ENCODE data around the gene TAX1BP3. TPM values are rescaled to one million over a fixed set of nuclear protein-coding genes. Genes with fewer than 3 reads are reported as not detected.
"Not testable (repeated sequence)": the region's sequence is repeated elsewhere in the genome, so short reads cannot be mapped to it uniquely, and the experiment has no call there.

Gene TAX1BP3, protein sequence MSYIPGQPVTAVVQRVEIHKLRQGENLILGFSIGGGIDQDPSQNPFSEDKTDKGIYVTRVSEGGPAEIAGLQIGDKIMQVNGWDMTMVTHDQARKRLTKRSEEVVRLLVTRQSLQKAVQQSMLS
- total RNA-seq = 10 to 100 TPM; 17.2 to 24.7 TPM

DNA sequence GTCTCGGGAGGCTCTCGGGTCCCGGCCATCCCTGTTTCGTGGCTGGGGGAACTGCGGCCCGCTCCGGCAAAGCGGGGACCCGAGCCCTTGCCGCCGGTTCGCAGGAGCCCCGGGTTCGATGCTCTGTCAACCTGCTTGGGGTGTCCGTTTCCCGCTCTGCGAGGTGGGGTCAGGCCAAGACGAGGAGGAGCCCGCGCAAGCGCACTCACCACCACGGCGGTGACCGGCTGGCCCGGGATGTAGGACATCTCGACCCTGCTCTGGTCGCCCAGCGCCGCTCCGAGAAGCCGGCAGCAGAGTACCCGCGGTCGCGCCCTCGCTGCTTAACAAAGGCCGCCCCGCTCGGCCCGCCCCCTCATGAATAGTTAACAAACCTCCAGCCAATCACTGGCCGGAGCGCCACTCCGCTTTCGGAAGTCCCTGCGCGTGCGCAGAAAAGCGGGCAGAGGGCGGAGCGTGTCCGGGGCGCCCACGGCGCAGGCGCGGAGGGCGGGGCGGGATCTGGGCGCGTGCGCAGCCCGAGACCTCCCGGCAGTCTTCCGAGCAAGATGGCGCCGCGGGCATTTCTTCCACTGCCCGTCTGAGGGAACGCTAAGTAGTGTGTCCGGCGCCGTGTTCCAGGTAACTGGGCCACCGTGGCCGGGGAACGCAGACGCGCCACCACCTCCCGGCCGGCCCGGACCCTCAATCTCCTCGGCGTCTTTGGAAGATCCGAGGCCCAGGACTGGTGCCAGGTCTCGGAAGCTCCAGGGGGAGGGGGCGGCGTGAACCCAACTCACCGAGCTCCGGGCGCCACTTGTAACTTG lies at the start of gene TAX1BP3, which contains the start of gene EMC6:
TAX1BP3 (minus strand) TSS at position 300 of the 806 bp plus-strand sequence; CDS start at position 248, 52 bp downstream.
EMC6 (plus strand) TSS at position 534 of the 806 bp plus-strand sequence. CDS start 335 bp downstream, outside the sequence.
- Mint-ChIP-seq H3K27ac (peak within 1 kb of the TSS; percentile 93 to 96), H3K36me3 (peaks cover 7% of the 10 kb centered on the region in 2 donors), H3K9me3 (no peaks in the 10 kb centered on the region)
- DNase-seq (ENCODE audit: low spot score in 2 of 2) (peak; percentile 100), ATAC-seq (peak; percentile 94 to 98)

DNA sequence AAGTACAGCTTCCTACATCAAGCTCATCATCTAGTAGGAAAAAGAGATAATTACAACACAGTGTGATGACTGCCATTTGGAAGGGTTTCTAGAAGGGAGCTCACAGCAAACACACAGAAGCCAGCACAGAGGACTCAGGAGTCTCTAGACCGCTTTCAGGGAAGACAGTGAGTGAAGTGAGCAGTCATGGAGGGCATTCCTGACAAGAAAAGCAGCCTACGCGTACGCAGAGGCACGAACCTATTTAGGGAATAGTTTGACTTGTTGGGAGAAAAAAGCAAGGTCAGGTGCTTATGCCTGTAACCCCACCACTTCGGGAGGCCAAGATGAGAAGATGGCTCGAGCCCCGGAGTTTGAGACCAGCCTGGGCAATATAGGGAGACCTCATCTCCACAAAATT lies 46.9 kb upstream of the TAX1BP3 start:
- no peaks in the 10 kb centered on the region for H3K9me3 Mint-ChIP-seq
- H3K36me3 Mint-ChIP-seq = peaks cover 43 to 65% of the 10 kb centered on the region in 2 donors
- DNase-seq (ENCODE audit: low spot score in 2 of 2) = no peak
- peak overlapping the region in 1 of 2 donors; percentile 31 for H3K27ac Mint-ChIP-seq
- ATAC-seq = no peak

DNA sequence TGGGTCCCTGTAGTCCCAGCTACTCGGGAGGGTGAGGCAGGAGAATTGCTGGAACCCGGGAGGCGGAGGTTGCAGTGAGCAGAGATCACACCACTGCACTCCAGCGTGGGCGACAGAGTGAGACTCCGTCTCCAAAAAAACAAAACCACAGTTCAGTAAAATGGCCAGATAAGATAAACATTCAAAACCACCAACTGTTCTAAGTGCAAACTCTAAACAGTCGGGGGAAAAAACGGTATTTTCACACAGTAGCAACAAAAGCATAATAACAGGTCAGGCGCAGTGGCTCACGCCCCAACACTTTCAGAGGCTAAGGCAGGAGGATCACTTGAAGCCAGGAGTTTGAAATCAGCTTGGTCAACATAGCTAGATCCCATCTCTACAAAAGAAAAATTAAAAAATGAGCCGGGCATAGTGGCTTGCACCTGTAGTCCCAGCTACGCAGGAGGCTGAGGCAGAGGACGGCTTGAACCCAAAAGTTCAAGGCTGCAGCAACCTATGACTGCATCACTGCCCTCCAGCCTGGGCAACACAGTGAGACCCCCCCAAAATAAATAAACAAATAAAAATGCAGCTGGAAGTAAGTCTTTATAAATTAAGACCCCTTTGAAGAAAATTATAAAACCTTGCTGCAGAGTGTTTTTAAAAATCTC lies 44.6 kb upstream of the TAX1BP3 start:
- DNase-seq (ENCODE audit: low spot score in 2 of 2) (no peak), ATAC-seq (peak; percentile 3 to 13)
- H3K36me3 Mint-ChIP-seq = peaks cover 38 to 56% of the 10 kb centered on the region in 2 donors
- peak overlapping the region; percentile 78 to 89 for H3K27ac Mint-ChIP-seq
- no peaks in the 10 kb centered on the region for H3K9me3 Mint-ChIP-seq

DNA sequence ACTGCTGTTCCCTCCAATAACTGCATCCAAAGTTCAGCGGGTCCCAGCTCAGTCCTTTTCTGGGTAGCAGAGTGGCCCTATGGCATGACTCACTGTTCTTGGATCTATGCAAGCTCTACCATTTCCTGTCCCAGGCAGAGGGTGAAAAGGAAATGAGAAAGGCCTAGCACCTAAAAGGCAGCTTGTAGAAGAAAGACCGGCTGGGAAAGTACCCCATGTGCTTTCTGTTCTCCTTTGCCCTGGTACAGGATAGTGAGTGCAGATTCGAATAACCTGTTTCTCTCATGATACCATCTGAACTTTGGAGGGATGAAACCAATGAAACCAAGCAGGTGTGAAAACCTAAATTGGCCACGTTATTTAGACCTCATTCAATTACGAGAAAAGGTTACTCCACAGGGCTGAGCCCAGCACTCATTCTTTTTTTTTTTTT lies 42.6 kb upstream of the TAX1BP3 start:
- DNase-seq (ENCODE audit: low spot score in 2 of 2) (peak; percentile 64 to 81), ATAC-seq (peak; percentile 97 to 98)
- Mint-ChIP-seq H3K36me3 (peaks cover 23 to 41% of the 10 kb centered on the region in 2 donors), H3K9me3 (no peaks in the 10 kb centered on the region), H3K27ac (peak overlapping the region; percentile 78 to 88)

DNA sequence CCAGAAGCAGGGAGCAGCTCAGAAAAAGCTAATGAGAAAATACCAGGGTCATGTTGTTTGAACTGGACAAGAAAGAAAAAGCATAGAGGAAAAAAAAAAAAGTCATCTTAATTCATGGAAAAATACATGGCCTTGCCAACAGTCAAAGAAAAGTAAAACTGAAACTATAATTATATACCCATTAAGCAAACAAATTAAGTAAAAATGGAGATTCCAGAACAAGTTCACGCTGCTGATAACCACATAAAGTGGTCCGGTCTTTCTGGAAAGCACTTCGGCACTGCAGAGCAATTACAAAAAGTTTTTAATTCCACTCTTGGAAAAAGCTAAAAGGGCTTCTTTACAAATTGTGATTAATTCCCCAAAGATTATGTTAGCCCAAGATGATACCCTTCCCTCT lies 40.0 kb upstream of the TAX1BP3 start:
- Mint-ChIP-seq H3K27ac (peak overlapping the region in 1 of 2 donors; percentile 34), H3K36me3 (peaks cover 15 to 31% of the 10 kb centered on the region in 2 donors), H3K9me3 (no peaks in the 10 kb centered on the region)
- DNase-seq (ENCODE audit: low spot score in 2 of 2) (no peak), ATAC-seq (no peak)

DNA sequence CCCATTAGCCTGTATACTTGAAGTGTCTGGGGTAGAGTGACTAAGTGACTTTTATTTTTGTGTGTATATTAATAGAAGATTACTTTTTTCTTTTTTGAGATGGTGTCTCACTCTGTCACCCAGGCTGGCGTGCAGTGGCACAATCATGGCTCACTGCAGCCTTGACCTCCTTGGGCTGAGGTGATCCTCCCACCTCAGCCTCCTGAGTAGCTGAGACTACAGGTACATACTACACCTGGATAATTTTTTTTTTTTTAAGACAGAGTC lies 37.3 kb upstream of the TAX1BP3 start:
- Mint-ChIP-seq H3K36me3 (peaks cover 15 to 32% of the 10 kb centered on the region in 2 donors), H3K9me3 (peaks cover 7 to 16% of the 10 kb centered on the region in 2 donors)
- not testable (repeated sequence) for DNase-seq (ENCODE audit: low spot score in 2 of 2); H3K27ac Mint-ChIP-seq; ATAC-seq

DNA sequence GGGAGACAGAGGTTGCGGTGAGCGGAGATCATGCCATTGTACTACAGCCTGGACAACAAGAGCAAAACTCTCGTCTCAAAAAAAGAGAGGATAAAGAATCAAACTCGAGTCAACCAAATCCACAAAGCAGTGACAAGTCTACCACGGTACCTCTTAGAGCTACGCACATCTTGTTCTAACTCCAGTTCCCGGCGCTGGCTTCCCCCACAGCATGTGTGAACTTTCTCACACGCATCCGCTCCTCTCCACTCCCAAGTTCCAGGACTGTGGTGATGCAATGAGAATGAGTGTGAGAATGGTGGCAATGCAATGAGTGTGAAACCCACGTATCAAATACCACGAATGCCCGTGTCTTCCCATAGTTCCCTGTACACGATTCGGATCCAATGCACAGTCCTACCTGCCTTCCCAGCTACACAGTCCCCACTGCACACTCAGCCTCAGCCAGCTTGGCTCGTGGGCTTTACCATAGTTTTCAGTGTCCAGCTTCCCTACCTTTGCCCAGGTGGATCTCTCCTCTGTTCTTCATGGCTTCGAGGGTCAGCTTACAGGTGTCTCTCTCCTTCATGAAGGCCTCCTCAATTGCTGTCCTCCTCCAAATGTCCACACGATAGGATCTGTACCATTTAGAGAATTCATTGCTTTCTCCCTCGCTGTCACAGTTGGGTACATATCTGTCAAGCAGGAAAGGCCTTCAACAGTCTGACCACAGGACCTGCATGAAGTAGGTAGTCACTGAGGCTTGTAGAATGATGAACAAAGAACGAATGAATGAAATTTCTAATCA lies 36.7 kb upstream of the TAX1BP3 start:
- peak overlapping the region in 1 of 2 donors; percentile 59 for H3K27ac Mint-ChIP-seq
- H3K36me3 Mint-ChIP-seq = peaks cover 15 to 34% of the 10 kb centered on the region in 2 donors
- DNase-seq (ENCODE audit: low spot score in 2 of 2) (no peak), ATAC-seq (no peak)
- H3K9me3 Mint-ChIP-seq = peaks cover 7 to 16% of the 10 kb centered on the region in 2 donors

DNA sequence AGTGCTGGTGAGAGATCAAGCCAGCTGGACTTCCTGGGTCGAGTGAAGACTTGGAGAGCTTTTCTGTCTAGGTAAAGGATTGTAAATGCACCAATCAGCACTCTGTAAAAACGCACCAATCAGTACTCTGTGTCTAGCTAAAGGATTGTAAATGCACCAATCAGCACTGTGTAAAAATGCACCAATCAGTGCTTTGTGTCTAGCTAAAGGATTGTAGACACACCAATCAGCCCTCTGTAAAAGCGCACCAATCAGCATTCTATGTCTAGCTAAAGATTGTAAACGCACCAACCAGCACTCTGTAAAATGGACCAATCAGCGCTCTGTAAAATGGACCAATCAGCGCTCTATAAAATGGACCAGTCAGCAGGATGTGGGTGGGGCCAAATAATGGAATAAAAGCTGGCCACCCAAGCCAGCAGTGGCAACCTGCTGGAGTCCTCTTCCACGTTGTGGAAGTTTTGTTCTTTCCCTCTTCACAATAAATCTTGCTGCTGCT lies 33.7 kb upstream of the TAX1BP3 start:
- not testable (repeated sequence) for ATAC-seq; DNase-seq (ENCODE audit: low spot score in 2 of 2); H3K27ac Mint-ChIP-seq
- Mint-ChIP-seq H3K9me3 (peaks cover 7 to 20% of the 10 kb centered on the region in 2 donors), H3K36me3 (peaks cover 15 to 29% of the 10 kb centered on the region in 2 donors)

DNA sequence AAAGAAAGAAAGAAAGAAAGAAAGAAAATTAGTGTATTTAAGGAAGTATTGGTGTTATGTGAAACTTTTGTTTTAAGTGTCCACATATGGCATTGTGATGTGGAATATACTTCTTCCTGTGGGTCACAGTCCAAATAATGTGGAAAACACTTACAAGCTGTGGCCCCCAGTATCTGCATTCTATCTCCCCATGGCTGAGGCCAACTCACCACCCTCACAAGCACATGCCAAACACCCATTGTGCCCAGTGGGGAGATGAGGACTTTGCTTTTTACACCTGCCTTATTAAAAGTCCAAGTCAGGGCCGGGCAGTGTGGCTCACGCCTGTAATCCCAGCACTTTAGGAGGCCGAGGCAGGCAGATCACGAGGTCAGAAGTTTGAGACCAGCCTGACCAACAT lies 31.6 kb upstream of the TAX1BP3 start:
- Mint-ChIP-seq H3K9me3 (peaks cover 7 to 20% of the 10 kb centered on the region in 2 donors), H3K36me3 (peaks cover 15 to 29% of the 10 kb centered on the region in 2 donors), H3K27ac (no peak overlapping the region)
- DNase-seq (ENCODE audit: low spot score in 2 of 2) = no peak
- no peak for ATAC-seq

DNA sequence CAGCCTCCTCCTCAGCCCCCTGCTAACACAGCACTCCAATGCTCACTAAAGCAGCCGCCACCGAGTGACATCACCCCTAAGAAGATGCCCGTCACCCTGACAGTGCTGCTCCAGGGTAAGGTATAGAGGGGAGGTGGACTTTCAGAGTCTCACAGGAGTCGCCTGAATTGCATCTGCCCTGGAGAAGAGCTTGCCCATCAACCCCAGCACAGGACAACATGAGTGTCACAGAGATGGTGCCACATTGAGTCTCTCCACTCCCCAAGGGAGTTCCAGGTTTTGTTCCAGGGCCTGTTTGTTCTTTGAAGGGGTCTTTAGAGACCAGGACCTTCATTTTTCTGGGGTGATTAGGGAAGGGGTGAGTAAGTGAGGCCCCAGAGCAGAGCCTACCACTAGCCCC lies 29.8 kb upstream of the TAX1BP3 start:
- H3K27ac Mint-ChIP-seq = no peak overlapping the region
- DNase-seq (ENCODE audit: low spot score in 2 of 2) (no peak), ATAC-seq (no peak)
- H3K9me3 Mint-ChIP-seq = peaks cover 7 to 20% of the 10 kb centered on the region in 2 donors
- H3K36me3 Mint-ChIP-seq = peaks cover 15 to 35% of the 10 kb centered on the region in 2 donors

DNA sequence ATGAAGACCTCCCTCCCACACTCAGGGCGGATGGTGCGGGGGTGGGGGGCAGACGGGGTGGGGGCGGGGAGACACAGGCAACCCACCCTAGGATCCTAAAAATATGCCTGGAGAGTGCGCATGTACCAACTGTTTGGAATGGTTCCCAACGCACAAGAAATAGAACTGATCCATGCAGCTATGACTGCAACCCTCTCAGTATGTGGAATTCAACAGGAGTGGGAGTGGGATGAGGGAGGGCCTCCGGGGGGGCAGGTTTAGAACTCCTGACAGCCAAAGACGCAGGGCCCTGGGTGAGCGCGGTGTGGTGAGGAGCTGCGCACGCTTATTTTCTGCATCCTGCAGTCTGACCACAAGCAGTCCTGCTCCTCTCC lies 28.7 kb upstream of the TAX1BP3 start:
- Mint-ChIP-seq H3K36me3 (peaks cover 5 to 25% of the 10 kb centered on the region in 2 donors), H3K9me3 (peaks cover 0 to 12% of the 10 kb centered on the region in 2 donors), H3K27ac (no peak overlapping the region)
- ATAC-seq (no peak), DNase-seq (ENCODE audit: low spot score in 2 of 2) (no peak)

DNA sequence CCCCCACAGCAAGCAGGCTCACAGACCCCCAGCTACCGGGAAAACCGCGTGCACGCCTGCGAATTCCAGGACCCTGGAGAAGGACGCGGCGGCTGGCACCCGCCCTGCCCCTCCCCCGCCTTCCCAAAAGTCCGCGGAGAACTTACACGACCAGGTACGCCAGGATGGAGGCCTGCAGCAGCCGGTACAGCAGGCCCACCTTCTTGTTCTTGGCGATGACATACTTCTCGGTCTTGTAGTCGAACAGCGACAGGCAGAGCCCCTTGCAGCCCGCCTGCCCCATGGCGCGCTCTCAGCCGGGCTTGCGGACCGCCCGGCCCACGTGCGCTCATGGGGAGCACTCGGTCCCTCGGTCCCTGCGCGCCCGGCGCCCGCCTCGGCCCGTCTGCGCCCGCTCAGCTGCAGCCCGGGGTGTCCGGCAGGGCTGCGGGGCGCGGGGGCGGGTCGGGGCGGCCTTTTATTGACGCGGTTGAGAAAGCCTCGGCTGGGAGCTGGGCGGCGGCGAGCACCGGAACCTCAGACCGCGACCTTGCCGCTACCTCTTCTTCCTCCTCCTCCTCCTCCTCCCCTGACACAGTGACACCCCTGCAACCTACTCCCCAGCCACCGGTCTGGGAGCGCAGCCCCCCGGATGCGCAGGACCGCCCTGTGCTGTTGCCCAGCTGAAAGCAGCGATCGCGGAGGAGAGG lies 27.5 kb upstream of the TAX1BP3 start, which contains the start of gene P2RX5:
P2RX5 (minus strand) TSS at position 433 of the 689 bp plus-strand sequence; CDS start at position 283, 150 bp downstream.
- peaks cover 0 to 7% of the 10 kb centered on the region in 2 donors for H3K9me3 Mint-ChIP-seq
- DNase-seq (ENCODE audit: low spot score in 2 of 2) (peak; percentile 45 to 79), ATAC-seq (peak; percentile 62 to 73)
- peaks cover 5 to 22% of the 10 kb centered on the region in 2 donors for H3K36me3 Mint-ChIP-seq
- peak within 1 kb of the TSS; percentile 75 to 89 for H3K27ac Mint-ChIP-seq

DNA sequence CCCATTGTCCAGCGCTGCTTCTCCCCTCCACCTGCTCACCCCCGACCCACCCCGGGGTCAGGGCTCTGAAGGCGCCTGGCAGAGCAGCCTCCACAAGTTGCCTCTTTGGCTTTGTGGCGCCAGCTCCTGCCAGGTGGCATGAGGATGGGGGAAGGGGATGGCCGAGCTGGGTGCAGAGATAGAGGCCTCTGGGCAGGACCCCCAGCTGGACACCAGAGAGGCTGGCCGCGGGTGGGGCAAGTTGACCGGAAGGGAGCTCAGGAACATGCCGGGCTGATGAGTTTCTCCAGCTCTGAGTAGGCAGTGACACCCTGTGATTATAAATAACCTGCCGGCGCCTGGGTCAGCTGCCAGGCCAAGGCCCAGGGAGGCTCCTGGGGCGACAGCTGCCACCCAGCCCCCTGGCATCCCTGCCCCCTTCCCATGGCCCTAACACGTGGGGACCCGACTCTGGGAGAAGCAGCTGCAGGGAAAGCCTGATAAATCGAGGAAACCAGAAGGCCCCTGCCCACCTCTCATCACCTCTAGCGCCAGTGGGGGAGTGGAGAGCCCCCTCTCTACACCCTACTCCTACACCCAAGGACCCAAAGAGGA lies 26.8 kb upstream of the TAX1BP3 start:
- DNase-seq (ENCODE audit: low spot score in 2 of 2) = no peak
- Mint-ChIP-seq H3K36me3 (peaks cover 6 to 21% of the 10 kb centered on the region in 2 donors), H3K27ac (peak overlapping the region in 1 of 2 donors; percentile 75), H3K9me3 (peaks cover 0 to 4% of the 10 kb centered on the region in 2 donors)
- peak; percentile 30 to 46 for ATAC-seq

DNA sequence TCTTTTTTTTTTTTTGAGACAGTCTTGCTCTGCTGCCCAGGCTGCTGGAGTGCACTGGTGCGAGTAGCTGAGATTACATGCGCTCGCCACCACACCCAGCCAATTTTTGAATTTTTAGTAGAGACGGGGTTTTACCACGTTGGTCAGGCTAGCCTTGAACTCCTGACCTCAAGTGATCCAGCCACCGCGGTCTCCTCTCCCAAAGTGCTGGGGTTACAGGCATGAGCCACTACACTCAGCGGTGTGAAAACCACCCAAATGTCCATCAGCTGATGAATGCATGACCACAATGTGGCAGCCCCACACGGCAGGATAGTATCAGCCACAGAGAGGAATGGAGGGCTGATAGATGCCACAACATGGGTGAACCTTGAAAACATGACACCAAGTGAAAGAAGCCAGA lies 25.5 kb upstream of the TAX1BP3 start:
- H3K9me3 Mint-ChIP-seq = peaks cover 0 to 4% of the 10 kb centered on the region in 2 donors
- H3K36me3 Mint-ChIP-seq = peaks cover 6 to 21% of the 10 kb centered on the region in 2 donors
- peak overlapping the region in 1 of 2 donors; percentile 75 for H3K27ac Mint-ChIP-seq
- peak; percentile 36 to 87 for ATAC-seq
- DNase-seq (ENCODE audit: low spot score in 2 of 2) = peak in 1 of 2 donors; percentile 90

DNA sequence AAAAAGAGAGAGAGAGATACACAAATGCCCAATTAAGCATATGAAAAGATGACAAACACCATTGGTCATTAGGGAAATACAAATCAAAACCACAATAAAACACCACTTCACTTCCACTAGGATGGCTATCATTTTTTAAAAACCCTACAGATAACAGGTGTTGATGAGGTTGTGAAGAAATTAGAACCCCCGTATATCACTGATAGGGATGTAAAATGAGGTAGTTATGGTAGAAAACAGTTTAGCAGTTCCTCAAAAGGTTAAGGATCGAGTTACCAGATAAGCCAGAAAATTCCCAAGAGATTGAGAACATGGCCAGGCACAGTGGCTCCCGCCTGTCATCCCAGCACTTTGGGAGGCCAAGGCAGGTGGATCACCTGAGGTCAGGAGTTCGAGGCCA lies 24.8 kb upstream of the TAX1BP3 start:
- no peak for ATAC-seq
- no peak for DNase-seq (ENCODE audit: low spot score in 2 of 2)
- Mint-ChIP-seq H3K27ac (no peak overlapping the region), H3K36me3 (peaks cover 6 to 21% of the 10 kb centered on the region in 2 donors), H3K9me3 (peaks cover 0 to 4% of the 10 kb centered on the region in 2 donors)
